Right cardiac atrium (tissue), 5 donors: ENCODE data around the gene SFXN1. TPM values are rescaled to one million over a fixed set of nuclear protein-coding genes. Genes with fewer than 3 reads are reported as not detected.
A peak's percentile ranks its signal among the peaks of the same experiment; 100 is the strongest.
"Not testable (repeated sequence)": the region's sequence is repeated elsewhere in the genome, so short reads cannot be mapped to it uniquely, and the experiment has no call there.

Source experiments
- ATAC-seq, 2 donors: fragments of 200-7000 bp; cut with Tn5 transposase; one replicate each; pipeline versions ENCODE4 v1.8.0 to v1.9.1; 2020; ENCODE audit warnings: moderate library complexity in 2 of 2, mild to moderate bottlenecking in 1 of 2
- DNase-seq, 3 donors: peaks; one replicate each; pipeline ENCODE4 v3.0.0-alpha.2; 2020
- H3K27ac ChIP-seq: one replicate; pipeline ENCODE4 v1.5.1; 2013; ENCODE audit warnings: mild to moderate bottlenecking, low read length, control low read depth, moderate library complexity
- H3K27me3 ChIP-seq: one replicate; pipeline ENCODE4 v1.6.1; 2013; ENCODE audit not compliant: control insufficient read depth, insufficient read depth
- H3K4me1 ChIP-seq: one replicate; pipeline ENCODE4 v1.6.1; 2013; ENCODE audit warnings: low read length; ENCODE audit not compliant: control insufficient read depth, insufficient read depth
- H3K4me3 ChIP-seq: one replicate; pipeline ENCODE4 v1.5.1; 2013; ENCODE audit warnings: low read length, control low read depth
- H3K9me3 ChIP-seq: one replicate; pipeline ENCODE4 v1.6.1; 2013; ENCODE audit warnings: low read length; ENCODE audit not compliant: control insufficient read depth
- WGBS: extraction: QIAGEN DNeasy Blood & Tissue Kit; methylation state at CpG from one replicate; pipeline ENCODE4 v1.1.7; 2013; 5-methylcytosine and 5-hydroxymethylcytosine counted together
- intact Hi-C, 4 donors: fragments of 100-400 bp; cut with DNase I; formaldehyde crosslinking; loops; one replicate each; pipeline versions ENCODE4 v1.11.0 to v1.14.0; 2022 to 2023
- polyA plus RNA-seq: library from polyadenylated mRNA; stranded (reverse); fragments of 200-250 nt; gene quantifications from one replicate; pipeline ENCODE4 v1.2.3, GENCODE V29; 2013
- total RNA-seq, 4 donors: library from RNA; stranded (reverse); fragmentation: NEBNext Ultra II Directional; extraction: Animal tissue kit (Norgen Biotek cat#: 25700); gene quantifications; one replicate each; pipeline ENCODE4 v1.2.1, GENCODE V29; 2021
- donor health status: healthy with polysubstance abuse.
- donor health status: DM: no; HTN: yes; CAD: no.
- donor health status: DM: no; HTN: no; CAD: no.
- donor health status: DM: no; HTN: yes; CAD: no; lungs with severe emphysema.
- donor health status: DM: yes; HTN: yes; CAD: no.

The SFXN1 gene
- total and polyA plus RNA-seq, 5 donors: 14.7 to 37.6 (median 35.1) TPM

DNA sequence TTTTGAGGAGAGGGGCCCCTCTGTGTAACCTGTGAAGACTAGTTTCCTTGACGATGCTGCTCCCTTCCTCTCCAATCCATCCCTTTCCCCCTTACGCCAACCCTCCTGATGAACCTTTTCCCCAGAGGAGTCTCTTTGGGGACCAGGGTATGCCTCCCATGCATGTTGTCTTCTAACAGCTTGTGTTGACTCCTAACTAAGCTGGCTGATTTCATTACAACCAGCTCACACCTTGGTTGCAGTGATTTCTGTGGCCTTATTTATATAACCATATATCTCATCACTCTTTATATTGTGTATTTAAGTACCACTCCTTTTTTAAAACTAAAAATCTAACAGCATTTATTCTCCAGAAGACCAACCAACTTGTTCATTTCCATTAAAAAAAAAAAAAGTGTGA is 42.5 kb downstream of the SFXN1 start:
- 91% methylated on average over 2 of the region's 2 CpGs for WGBS
- Histone ChIP-seq H3K4me1 (no peaks in the 10 kb centered on the region), H3K27ac (no peak overlapping the region), H3K4me3 (no peak overlapping the region), H3K27me3 (no peaks in the 10 kb centered on the region), H3K9me3 (no peaks in the 10 kb centered on the region)
- DNase-seq (no peak), ATAC-seq (no peak)
- intact Hi-C loops: no loop called here

DNA sequence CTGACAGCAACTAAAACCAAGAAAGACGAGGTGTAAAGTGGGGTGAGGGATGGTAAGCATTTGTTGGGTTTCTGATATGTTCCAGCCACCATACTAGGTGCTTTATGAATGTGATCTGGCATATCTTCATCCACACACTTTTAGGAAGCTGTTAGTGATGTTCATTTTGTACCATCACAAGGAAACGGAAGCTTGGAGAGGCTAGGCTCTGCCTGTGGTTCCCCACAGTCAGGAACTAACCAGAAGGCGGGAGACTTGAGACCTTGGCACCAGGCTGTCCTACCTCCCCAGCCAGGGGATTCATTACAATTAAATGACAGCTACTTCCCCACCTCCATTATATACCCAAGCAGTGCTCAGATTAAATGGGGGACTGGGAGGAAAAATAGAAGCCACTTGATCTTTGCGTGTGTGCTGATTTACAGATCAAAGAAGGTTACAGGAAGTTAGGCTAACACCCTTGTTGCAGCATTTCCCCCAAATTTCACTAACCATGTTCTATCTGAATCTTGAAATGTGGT is 43.0 kb downstream of the SFXN1 start:
- H3K4me1 ChIP-seq: no peaks in the 10 kb centered on the region
- H3K27me3 ChIP-seq: no peaks in the 10 kb centered on the region
- H3K9me3 ChIP-seq: no peaks in the 10 kb centered on the region
- no peak overlapping the region for H3K27ac ChIP-seq
- H3K4me3 ChIP-seq: no peak overlapping the region
- intact Hi-C loops: no loop called here
- WGBS: 90% methylated on average over 4 of the region's 4 CpGs
- DNase-seq (no peak), ATAC-seq (no peak)

DNA sequence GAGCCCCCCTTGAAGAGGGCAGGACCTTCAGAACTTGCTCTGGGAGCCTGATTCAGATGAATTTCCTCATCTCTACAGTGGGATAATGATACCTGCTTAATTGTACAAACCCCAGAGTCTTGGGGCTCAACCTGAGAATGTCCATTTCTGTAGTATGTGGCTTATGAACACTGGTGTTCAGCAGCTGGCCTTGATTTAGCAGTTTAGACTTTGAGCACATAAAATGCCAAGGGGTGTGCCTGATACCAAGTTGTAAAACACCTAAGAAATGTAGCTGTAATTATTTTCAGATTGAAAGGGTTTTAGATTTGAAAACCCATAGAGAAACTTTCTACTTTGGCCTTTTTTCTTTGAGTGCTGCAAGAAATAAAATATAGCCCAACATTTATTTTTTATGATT is 44.9 kb downstream of the SFXN1 start:
- no peaks in the 10 kb centered on the region for H3K9me3 ChIP-seq
- H3K4me1 ChIP-seq: no peaks in the 10 kb centered on the region
- DNase-seq (no peak), ATAC-seq (no peak)
- intact Hi-C loops: no loop called here
- H3K4me3 ChIP-seq: no peak overlapping the region
- H3K27ac ChIP-seq: no peak overlapping the region
- H3K27me3 ChIP-seq: no peaks in the 10 kb centered on the region

DNA sequence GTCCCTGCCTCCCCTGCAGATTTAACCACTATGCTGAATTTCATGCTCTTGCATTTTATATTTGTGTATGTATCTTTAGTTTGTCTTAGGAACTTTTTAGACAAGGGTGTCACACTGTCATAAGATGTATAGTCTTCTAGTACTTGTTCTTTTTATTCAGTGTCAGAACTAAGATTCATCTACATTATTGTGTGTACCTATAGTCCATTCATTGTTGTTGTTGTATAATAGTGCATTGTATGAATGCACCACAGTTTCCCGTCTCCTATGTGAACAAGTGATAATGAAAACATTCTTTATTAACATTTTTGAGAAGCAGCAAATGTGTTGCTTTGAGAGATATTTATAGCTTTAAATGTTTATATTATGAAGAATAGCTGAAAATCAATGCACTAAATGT is 45.9 kb downstream of the SFXN1 start:
- intact Hi-C loops: no loop called here
- Histone ChIP-seq H3K27me3 (no peaks in the 10 kb centered on the region), H3K4me1 (no peaks in the 10 kb centered on the region), H3K4me3 (no peak overlapping the region), H3K27ac (no peak overlapping the region), H3K9me3 (no peaks in the 10 kb centered on the region)
- DNase-seq (no peak), ATAC-seq (no peak)
- WGBS: 90% methylated on average over 1 of the region's 1 CpG

DNA sequence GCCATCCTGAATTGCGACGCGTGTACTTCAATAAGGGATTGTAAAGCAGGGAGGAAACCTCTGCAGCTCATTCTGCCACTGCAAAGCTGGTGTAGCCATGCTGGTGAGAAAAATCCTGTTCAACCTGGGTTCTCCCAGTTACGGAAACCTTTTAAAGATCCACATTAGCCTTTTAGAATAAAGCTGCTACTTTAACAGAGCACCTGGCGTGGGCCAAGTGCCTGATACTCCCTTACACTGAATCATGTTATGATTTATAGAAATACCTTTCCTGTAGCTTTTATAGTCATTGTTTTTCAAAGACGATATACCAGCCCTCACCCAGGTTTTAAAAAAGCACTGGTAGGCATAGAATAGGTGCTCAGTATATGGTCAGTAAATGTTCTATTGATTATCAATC is 48.3 kb downstream of the SFXN1 start:
- intact Hi-C loops: no loop called here
- no peaks in the 10 kb centered on the region for H3K4me1 ChIP-seq
- H3K9me3 ChIP-seq: no peaks in the 10 kb centered on the region
- ATAC-seq (no peak), DNase-seq (no peak)
- no peak overlapping the region for H3K27ac ChIP-seq
- WGBS: 96% methylated on average over 6 of the region's 6 CpGs
- H3K27me3 ChIP-seq: no peaks in the 10 kb centered on the region
- no peak overlapping the region for H3K4me3 ChIP-seq

DNA sequence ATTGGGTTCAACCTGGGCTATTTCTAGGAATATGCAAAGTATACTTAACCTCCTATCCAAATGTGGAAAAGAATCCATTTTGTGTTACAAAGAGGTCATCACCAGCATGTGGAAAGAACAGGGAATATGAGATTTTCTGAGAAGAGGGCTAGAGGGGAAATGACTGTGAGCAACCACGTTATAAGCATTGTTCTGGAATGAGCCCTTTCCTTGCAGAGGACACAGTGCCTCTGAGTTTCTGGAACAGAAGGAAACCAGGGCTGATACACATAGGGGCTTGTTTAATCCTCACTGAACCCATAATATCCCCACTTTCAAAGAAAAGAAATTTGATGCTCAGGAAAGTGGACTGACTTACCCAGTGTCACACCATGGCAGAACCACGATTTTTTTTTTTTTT is 53.0 kb downstream of the SFXN1 start:
- 47% methylated on average over 2 of the region's 2 CpGs for WGBS
- H3K9me3 ChIP-seq: no peaks in the 10 kb centered on the region
- no peak overlapping the region for H3K27ac ChIP-seq
- H3K4me1 ChIP-seq: no peaks in the 10 kb centered on the region
- no peak overlapping the region for H3K4me3 ChIP-seq
- no peak for DNase-seq
- intact Hi-C loops: loop anchor here in 3 of 4 donors (5.0 kb wide), 2 partner anchors 186 to 196 kb away; no protein-coding TSS in a partner anchor
- no peak for ATAC-seq
- H3K27me3 ChIP-seq: no peaks in the 10 kb centered on the region

DNA sequence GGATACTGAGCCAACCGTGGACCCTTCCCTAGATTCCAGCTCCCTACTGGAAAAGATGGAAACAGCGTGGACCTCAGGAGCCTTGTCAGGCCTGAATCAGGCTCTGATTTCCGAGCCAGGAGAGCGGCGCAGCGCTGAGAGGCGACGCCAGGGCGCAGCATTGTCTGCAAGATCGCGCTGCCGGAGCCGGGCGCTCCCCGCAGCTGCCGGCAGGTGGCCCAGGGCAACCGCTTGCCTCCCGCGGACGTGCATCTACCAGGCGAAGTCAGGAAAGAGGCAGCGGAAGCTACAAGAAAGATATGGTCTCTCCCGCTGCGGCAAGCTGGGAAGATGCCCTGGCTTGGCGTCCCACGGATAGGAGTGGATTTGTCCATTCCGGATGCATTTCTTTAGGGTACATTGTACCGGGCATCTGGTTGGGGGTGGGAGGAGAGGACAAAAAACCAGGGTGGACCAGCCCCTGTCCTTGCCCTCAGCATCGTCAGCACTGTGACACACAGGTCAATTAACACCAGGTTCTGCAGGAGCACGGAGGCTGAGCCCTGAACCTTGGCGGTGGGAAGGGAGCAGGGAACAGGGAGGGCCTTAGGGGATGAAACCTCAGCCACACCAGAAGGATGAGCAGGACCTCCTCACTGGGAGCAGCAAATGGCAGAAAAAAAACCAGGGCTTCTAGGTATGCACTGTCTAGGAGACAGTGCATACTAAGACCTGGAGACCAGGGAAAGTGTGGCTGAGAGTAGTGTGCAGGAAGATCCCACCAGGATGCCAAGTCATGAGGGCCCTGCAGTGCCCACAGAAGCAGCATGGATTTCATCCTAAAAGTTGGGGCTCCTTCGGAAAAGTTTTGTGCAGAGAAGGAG is 55.9 kb downstream of the SFXN1 start:
- peak; percentile 94 for ATAC-seq
- Histone ChIP-seq H3K27me3 (no peaks in the 10 kb centered on the region), H3K9me3 (no peaks in the 10 kb centered on the region), H3K4me1 (no peaks in the 10 kb centered on the region), H3K27ac (no peak overlapping the region), H3K4me3 (no peak overlapping the region)
- DNase-seq: peak; percentile 76 to 90 (median 90)
- 5% methylated on average over 32 of the region's 32 CpGs for WGBS
- intact Hi-C loops: loop anchor here (2.0 to 5.0 kb wide), 3 partner anchors 183 to 193 kb away; no protein-coding TSS in a partner anchor

DNA sequence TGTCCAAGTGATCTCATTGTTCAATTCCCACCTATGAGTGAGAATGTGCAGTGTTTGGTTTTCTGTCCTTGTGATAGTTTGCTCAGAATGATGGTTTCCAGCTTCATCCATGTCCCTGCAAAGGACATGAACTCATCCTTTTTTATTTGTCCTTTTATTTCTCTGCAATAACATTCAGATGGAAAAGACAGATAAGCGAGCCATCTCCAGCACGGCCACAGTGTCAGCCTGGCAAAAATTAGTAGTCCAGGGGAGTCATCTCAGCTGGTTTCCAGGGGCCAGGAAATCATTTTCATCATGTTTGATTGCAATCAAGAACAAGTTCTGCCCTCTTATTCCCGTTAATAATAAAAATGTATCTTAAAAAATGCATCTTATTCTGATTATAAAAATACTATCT is 57.0 kb downstream of the SFXN1 start:
- not testable (repeated sequence) for DNase-seq, ATAC-seq

DNA sequence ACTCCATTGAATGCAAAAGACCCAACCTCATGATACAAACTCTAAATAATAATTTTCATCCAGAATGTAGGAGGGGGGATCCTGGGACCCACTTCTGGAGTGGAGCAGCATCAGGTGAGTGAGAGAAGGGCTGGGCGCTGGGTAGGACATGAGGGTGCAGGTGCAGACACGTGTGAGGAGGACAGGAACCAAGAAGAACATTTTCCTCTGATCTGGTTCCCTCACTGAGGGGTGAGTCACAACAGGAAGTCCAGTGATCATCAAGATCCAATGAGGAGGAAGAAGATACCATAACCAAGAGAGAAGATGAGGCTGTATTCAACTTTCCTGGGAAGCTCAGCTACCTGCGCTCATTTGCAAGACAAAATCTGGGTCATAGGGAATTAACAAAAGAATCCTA is 57.4 kb downstream of the SFXN1 start:
- 71% methylated on average over 3 of the region's 3 CpGs for WGBS
- Histone ChIP-seq H3K9me3 (no peaks in the 10 kb centered on the region), H3K4me3 (no peak overlapping the region), H3K27me3 (no peaks in the 10 kb centered on the region), H3K27ac (no peak overlapping the region), H3K4me1 (no peaks in the 10 kb centered on the region)
- intact Hi-C loops: loop anchor here in 2 of 4 donors (2.0 to 5.0 kb wide), 2 partner anchors 182 to 183 kb away; no protein-coding TSS in a partner anchor
- ATAC-seq: no peak
- no peak for DNase-seq

More for the DNA sequence above, 57.0 kb downstream of the SFXN1 start:
- H3K9me3 ChIP-seq, H3K4me1 ChIP-seq, H3K27me3 ChIP-seq, H3K27ac ChIP-seq, H3K4me3 ChIP-seq: not testable (repeated sequence)
- WGBS: 68% methylated on average over 3 of the region's 3 CpGs
- intact Hi-C loops: loop anchor here in 2 of 4 donors (2.0 to 5.0 kb wide), 2 partner anchors 182 to 183 kb away; no protein-coding TSS in a partner anchor

DNA sequence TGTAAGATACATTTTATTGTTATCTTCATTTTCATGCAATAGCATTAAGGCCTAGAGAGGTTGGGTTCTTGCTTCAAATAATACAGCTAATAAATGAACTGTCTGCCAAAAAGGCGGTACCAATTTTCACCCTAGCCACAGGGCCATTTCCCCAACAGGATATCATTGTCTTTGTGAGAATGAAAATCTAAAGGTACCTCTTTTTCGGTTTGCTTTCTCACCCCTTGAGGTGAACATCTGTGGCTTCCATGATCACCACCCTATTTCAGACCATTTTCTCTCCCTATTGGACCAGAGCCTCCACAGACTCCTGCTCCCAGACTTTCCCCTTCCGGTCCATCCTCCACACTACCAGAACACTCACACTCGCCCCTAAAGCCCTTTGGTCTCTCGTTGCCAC is 60.2 kb downstream of the SFXN1 start:
- no peaks in the 10 kb centered on the region for H3K27me3 ChIP-seq
- no peak for DNase-seq
- no peaks in the 10 kb centered on the region for H3K9me3 ChIP-seq
- H3K4me1 ChIP-seq: peaks cover 4% of the 10 kb centered on the region
- intact Hi-C loops: loop anchor here in 1 of 4 donors (5.0 kb wide), 1 partner anchor 179 kb away; no protein-coding TSS in a partner anchor
- no peak for ATAC-seq
- H3K27ac ChIP-seq: no peak overlapping the region
- H3K4me3 ChIP-seq: no peak overlapping the region
- WGBS: 80% methylated on average over 5 of the region's 5 CpGs

DNA sequence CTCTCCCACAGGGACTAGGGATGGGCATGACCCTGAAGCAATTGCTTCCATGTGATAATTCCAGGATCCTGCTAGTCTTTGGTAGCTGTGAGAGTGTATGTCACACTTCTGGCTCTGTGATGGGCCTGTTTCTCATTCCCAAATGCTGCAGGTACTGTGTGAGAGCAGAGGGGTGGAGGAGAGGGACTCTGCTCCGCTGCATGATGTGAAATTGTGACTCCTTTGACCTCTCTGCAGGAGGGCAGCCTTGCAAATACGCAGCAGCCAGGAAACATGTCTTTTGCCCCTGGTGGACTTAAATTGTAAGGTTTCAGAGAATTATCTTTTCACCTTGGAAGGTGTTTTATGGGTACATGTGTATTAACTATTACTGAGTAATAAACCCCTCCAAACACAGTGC is 61.6 kb downstream of the SFXN1 start:
- intact Hi-C loops: loop anchor here in 2 of 4 donors (5.0 kb wide), 2 partner anchors 172 to 177 kb away; no protein-coding TSS in a partner anchor
- no peak overlapping the region for H3K27ac ChIP-seq
- no peaks in the 10 kb centered on the region for H3K27me3 ChIP-seq
- DNase-seq (no peak), ATAC-seq (no peak)
- no peak overlapping the region for H3K4me3 ChIP-seq
- peaks cover 4% of the 10 kb centered on the region for H3K4me1 ChIP-seq
- WGBS: 79% methylated on average over 2 of the region's 2 CpGs
- H3K9me3 ChIP-seq: no peaks in the 10 kb centered on the region
